NCI-H2227 (cell line): ENCODE data around the gene SPANXN4.

Experiments used
- DNase-seq: peaks from one replicate; lab custom pipeline; 2025; ENCODE audit not compliant: unreplicated experiment; lab: John Stamatoyannopoulos, UW

Gene SPANXN4

GRCh38 chrX:143025628-143026027, at the start of gene SPANXN4:
SPANXN4 (plus strand) TSS chrX:143025928; CDS start chrX:143026015, 87 bp downstream.
- DNase-seq, result no peak

GRCh38 chrX:142977128-142977914, 48.4 kb upstream of the SPANXN4 start:
- DNase-seq, result no peak

- DNase-seq, result no peak
Measured at GRCh38 chrX:142978130-142978684, 47.5 kb upstream of the SPANXN4 start.

- no peak for DNase-seq
Measured at GRCh38 chrX:142982679-142983078, 43.0 kb upstream of the SPANXN4 start.

- no peak for DNase-seq
Measured at GRCh38 chrX:142994988-142995387, 30.7 kb upstream of the SPANXN4 start.

GRCh38 chrX:142998447-142999198, 27.1 kb upstream of the SPANXN4 start:
- no peak for DNase-seq

- no peak for DNase-seq
Measured at GRCh38 chrX:142999199-142999701, 26.5 kb upstream of the SPANXN4 start.

GRCh38 chrX:143002206-143002605, 23.5 kb upstream of the SPANXN4 start:
- DNase-seq, result no peak

GRCh38 chrX:143017272-143017671, 8.5 kb upstream of the SPANXN4 start:
- no peak for DNase-seq

- no peak for DNase-seq
Measured at GRCh38 chrX:143027275-143027674, 1.5 kb downstream of the SPANXN4 start.

GRCh38 chrX:143047511-143047910, 21.8 kb downstream of the SPANXN4 start:
- DNase-seq, result no peak

GRCh38 chrX:143058120-143058519, 32.4 kb downstream of the SPANXN4 start:
- DNase-seq, result no peak

GRCh38 chrX:143081231-143081630, 55.5 kb downstream of the SPANXN4 start:
- DNase-seq, result no peak

- no peak for DNase-seq
Measured at GRCh38 chrX:143082537-143082936, 56.8 kb downstream of the SPANXN4 start.
